Measurements from ENCODE around the gene PYGO2. TPM values are rescaled to one million over a fixed set of nuclear protein-coding genes. Genes with fewer than 3 reads are reported as not detected.

Gene PYGO2
- total RNA-seq, 4 donors from 2014 or later, result 19.1 to 40.1 (median 25.7) TPM

DNA sequence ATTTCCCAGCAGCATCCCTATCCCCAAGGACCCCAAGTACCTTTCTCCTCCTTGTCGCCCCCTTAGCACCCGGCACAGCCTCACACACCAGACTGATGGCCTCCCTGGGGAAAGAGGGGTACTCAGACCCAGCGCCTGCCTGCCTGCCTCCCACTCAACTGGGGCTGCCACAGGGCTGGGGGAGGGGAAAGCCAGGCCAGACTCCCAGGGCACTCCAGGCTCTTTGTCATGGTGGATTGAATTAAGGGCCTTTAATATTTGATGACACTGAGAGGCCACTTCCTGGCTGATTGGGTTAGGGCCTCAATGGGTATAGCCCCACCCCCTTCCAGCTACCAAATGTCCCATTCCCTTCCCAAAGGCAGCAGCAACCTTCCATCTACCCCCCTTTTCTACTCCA lies 7.1 kb upstream of the PYGO2 start:
- H3K27ac ChIP-seq, result peak overlapping the region in 3 of 4 donors; percentile 95 to 99 (median 99)
- H3K4me3 ChIP-seq, result peak overlapping the region in 1 of 2 donors; percentile 55
- peaks cover 2 to 68% (median 34%) of the 10 kb centered on the region in 3 donors for H3K4me1 ChIP-seq
- no peak for ATAC-seq
- no CpG with 5 or more reads among the region's 3 CpGs for WGBS, 2 donors (ENCODE audit: low coverage in 1 of 2)
- no peaks in the 10 kb centered on the region for H3K27me3 ChIP-seq
- TF ChIP-seq EP300 (IDR thresholded peaks at IDR 0.05) (no peak), POLR2AphosphoS5 (IDR thresholded peaks at IDR 0.05) (no peak), POLR2A (IDR thresholded peaks at IDR 0.05) (no peak)
- TF ChIP-seq, protein P1, sequence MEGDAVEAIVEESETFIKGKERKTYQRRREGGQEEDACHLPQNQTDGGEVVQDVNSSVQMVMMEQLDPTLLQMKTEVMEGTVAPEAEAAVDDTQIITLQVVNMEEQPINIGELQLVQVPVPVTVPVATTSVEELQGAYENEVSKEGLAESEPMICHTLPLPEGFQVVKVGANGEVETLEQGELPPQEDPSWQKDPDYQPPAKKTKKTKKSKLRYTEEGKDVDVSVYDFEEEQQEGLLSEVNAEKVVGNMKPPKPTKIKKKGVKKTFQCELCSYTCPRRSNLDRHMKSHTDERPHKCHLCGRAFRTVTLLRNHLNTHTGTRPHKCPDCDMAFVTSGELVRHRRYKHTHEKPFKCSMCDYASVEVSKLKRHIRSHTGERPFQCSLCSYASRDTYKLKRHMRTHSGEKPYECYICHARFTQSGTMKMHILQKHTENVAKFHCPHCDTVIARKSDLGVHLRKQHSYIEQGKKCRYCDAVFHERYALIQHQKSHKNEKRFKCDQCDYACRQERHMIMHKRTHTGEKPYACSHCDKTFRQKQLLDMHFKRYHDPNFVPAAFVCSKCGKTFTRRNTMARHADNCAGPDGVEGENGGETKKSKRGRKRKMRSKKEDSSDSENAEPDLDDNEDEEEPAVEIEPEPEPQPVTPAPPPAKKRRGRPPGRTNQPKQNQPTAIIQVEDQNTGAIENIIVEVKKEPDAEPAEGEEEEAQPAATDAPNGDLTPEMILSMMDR (IDR thresholded peaks at IDR 0.05), result no peak
- H3K9me3 ChIP-seq, result no peaks in the 10 kb centered on the region
- H3K36me3 ChIP-seq, result peaks cover 0 to 52% of the 10 kb centered on the region in 2 donors

DNA sequence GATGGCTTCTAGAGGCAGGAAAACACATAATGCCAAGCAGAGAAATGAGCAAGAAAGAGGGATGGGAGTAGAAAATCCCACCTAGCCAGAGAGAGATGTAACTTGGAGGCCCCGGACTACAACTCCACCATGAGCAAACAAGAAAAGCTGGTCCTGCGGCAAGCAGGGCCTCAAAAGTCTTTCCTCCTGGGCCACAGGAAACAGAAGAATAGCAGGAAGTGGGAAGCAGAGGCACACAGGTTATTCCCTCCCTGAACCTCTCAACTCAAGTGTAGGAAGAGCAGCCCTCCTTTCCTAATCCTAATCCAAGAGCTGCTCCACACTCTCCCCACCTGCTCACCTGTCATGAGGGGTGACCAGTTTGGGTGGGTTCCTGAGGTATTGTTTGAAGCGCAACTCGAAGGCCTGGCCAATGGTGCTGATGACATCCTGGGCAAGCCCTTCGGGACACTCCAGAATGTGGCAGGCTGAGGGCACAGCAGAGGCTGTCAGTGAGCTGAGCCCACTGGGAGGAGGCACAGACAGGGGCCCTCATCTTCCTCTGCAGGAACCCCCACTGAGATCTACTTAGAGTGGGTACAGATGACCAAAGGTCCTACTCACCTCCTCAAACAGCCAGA lies 5.9 kb upstream of the PYGO2 start:
- H3K9me3 ChIP-seq, result no peaks in the 10 kb centered on the region
- WGBS, 2 donors (ENCODE audit: low coverage in 1 of 2), result 80% methylated on average over 2 of the region's 5 CpGs; no CpG with 5 or more reads in 1 of the 2 donors
- TF ChIP-seq POLR2AphosphoS5 (IDR thresholded peaks at IDR 0.05), result no peak
- TF ChIP-seq, protein P1 (IDR thresholded peaks at IDR 0.05), result no peak
- TF ChIP-seq POLR2A (IDR thresholded peaks at IDR 0.05), result no peak
- TF ChIP-seq EP300 (IDR thresholded peaks at IDR 0.05), result no peak
- H3K27ac ChIP-seq, result peak overlapping the region in 3 of 4 donors; percentile 64 to 99 (median 95)
- H3K27me3 ChIP-seq, result no peaks in the 10 kb centered on the region
- H3K4me1 ChIP-seq, result peaks cover 0 to 70% (median 38%) of the 10 kb centered on the region in 3 donors
- peaks cover 0 to 63% of the 10 kb centered on the region in 2 donors for H3K36me3 ChIP-seq
- H3K4me3 ChIP-seq, result no peak overlapping the region
- no peak for ATAC-seq

DNA sequence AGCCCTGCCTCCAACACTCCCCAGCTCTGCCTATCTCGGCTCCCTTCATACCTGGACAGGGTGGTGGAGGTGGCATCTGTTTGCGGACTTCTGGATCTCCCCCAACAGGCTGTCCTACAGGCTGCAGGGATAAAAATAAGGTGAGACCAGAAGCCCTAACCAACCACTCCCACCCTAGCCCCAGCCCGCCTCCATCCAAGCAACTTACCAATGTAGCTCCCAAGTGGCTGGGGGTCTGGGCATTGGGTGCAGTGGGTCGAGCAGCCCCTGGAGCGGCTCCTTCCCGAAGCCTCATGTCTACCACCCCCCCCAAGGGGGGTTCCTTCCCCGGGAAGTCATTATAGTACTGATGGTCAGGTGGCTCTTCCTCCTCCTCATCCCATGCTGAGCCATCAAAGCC lies 4.5 kb upstream of the PYGO2 start:
- 50% methylated on average over 2 of the region's 7 CpGs; no CpG with 5 or more reads in 1 of the 2 donors for WGBS, 2 donors (ENCODE audit: low coverage in 1 of 2)
- Histone ChIP-seq H3K4me3 (no peak overlapping the region), H3K4me1 (peaks cover 0 to 63% (median 28%) of the 10 kb centered on the region in 3 donors), H3K9me3 (no peaks in the 10 kb centered on the region), H3K27me3 (no peaks in the 10 kb centered on the region), H3K27ac (peak overlapping the region in 3 of 4 donors; percentile 64 to 99 (median 95)), H3K36me3 (peaks cover 0 to 63% of the 10 kb centered on the region in 2 donors)
- ATAC-seq, result no peak
- no peak for TF ChIP-seq EP300 (IDR thresholded peaks at IDR 0.05)
- no peak for TF ChIP-seq POLR2AphosphoS5 (IDR thresholded peaks at IDR 0.05)
- TF ChIP-seq, protein P1 (IDR thresholded peaks at IDR 0.05), result no peak
- TF ChIP-seq POLR2A (IDR thresholded peaks at IDR 0.05), result no peak

DNA sequence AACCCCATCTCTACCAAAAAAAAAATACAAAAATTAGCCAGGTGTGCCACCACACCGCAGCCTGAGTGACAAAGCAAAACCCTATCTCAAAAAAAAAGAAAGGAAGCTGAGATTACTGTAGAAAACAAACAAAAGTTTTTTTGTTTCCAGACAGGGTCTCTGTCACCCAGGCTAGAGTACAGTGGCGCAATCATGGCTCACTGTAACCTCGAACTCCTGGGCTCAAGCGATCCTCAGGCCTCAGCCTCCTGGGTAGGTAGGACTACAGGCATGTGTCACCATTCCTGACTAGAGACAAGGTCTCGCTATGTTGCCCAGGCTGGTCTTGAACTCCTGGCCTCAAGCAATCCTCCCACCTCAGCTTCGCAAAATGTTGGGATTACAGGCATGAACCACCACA lies 2.8 kb upstream of the PYGO2 start:
- no peak overlapping the region for H3K4me3 ChIP-seq
- no peak overlapping the region for H3K27ac ChIP-seq
- 61 to 87% methylated on average over 3 to 6 of the region's 6 CpGs for WGBS, 2 donors (ENCODE audit: low coverage in 1 of 2)
- TF ChIP-seq POLR2AphosphoS5 (IDR thresholded peaks at IDR 0.05) (no peak), POLR2A (IDR thresholded peaks at IDR 0.05) (no peak), EP300 (IDR thresholded peaks at IDR 0.05) (no peak)
- TF ChIP-seq, protein P1 (IDR thresholded peaks at IDR 0.05), result no peak
- H3K9me3 ChIP-seq, result no peaks in the 10 kb centered on the region
- H3K36me3 ChIP-seq, result peaks cover 0 to 68% of the 10 kb centered on the region in 2 donors
- no peak for ATAC-seq
- H3K4me1 ChIP-seq, result peaks cover 3 to 63% (median 22%) of the 10 kb centered on the region in 3 donors
- H3K27me3 ChIP-seq, result no peaks in the 10 kb centered on the region

DNA sequence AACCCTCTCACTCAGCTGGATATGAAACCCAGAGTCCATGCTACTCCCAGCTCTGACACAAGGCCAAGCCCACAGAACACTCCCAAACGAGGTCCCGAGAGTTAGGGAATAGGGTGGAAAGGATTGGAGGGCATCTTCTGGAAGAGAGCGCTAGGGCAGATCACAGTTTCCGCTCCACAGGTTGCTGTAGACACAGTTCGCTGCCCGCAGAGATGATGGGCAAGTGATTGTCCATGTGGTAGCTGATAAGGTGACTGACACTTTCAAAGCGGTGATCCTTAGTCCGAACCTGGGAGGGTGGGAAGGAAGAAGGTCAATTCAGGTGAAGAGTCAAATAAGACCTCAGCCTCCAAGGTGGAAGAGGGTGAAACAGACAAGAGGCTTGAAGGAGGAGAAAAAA lies 2.1 kb upstream of the PYGO2 start:
- 68% methylated on average over 8 of the region's 8 CpGs for WGBS, 2 donors (ENCODE audit: low coverage in 1 of 2)
- TF ChIP-seq EP300 (IDR thresholded peaks at IDR 0.05), result no peak
- TF ChIP-seq, protein P1 (IDR thresholded peaks at IDR 0.05), result no peak
- no peak for TF ChIP-seq POLR2A (IDR thresholded peaks at IDR 0.05)
- TF ChIP-seq POLR2AphosphoS5 (IDR thresholded peaks at IDR 0.05), result no peak
- Histone ChIP-seq H3K9me3 (no peaks in the 10 kb centered on the region), H3K4me1 (peaks cover 3 to 63% (median 17%) of the 10 kb centered on the region in 3 donors), H3K36me3 (peaks cover 0 to 72% of the 10 kb centered on the region in 2 donors), H3K4me3 (no peak overlapping the region), H3K27ac (peak overlapping the region in 3 of 4 donors; percentile 91 to 99 (median 98)), H3K27me3 (no peaks in the 10 kb centered on the region)
- ATAC-seq, result no peak

All from gastroesophageal sphincter (tissue), 4 donors.